Tongue (tissue), 2 donors: ENCODE results near the gene PITRM1. TPM values are rescaled to one million over a fixed set of nuclear protein-coding genes. Genes with fewer than 3 reads are reported as not detected.

Source experiments
- DNase-seq: peaks from one replicate; pipeline ENCODE4 v3.0.0-alpha.2; 2015
- total RNA-seq: library from RNA; depleted of rRNA; stranded (reverse); fragments of >200 nt; gene quantifications from one replicate; pipeline ENCODE4 v1.2.3, GENCODE V29; 2014

The PITRM1 gene
- total RNA-seq, 1 donor from 2014 or later = 78.2 TPM

DNA sequence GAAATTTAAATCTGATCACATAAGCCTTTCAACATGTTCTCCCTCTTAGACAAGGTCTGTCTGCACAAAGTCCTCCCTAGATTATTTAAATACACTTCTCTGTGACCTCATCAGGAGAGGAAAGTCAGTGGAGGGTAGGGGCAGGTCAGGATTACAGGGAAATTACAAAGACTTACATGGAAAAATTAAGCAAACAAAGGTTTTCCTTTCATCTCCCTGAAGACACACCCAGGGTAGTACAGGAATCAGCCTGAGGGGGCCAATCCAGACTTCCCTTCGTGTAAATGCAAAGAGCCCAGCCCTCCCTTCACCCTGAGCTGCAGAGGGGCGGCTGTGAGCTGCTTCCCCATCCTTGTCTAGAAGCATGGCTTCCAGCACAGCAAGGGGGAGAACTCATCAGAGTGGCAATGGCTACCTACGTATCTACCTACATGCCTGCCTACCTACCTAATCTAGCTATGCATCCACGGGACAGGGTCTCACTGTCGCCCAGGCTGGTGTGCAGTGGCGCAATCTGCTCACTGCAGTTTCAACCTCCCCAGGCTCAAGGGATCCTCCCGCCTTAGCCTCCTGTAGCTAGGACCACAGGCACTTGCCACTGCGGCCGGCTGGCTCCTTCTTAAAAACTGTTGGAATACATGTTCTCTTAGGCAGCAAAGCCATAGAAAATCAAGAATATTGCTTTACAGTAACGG is 33.2 kb downstream of the PITRM1 start:
- DNase-seq = no peak

DNA sequence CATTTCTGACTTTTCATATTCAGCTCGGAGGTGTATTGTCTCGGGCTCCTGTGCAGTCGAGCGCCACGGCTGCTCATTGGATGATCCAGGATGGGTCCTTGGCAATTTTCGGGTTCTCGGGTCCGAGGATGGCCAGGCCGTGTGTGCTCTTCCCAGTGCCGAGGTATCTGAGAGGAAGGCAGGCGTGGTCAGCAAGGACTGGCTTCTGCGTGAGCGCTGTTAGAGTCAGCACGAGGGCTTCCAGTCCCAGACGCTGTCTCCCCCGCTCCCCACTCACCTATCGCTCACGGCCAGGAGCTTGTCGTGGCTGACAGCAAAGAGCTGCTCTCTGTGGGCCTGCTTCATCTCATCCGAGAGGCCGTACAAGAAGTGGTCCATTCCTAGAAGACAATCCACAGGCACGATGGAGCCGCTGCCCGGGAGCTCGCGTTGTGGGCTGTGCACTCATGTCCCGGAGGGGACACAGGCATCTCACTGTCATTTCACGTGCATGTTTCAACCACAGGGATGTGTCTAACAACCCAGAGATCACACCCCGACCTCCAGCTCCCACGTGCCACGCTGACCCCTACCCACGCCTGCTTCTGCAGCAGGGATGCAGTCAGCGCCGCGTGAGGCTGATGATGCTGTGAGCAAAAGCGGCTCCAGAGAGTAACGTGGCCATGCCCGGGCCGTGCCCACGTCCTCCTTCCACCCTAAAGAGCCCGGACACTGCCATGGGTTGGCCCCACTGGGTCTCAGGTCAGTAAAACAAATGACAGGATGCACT is 34.4 kb downstream of the PITRM1 start:
- no peak for DNase-seq

DNA sequence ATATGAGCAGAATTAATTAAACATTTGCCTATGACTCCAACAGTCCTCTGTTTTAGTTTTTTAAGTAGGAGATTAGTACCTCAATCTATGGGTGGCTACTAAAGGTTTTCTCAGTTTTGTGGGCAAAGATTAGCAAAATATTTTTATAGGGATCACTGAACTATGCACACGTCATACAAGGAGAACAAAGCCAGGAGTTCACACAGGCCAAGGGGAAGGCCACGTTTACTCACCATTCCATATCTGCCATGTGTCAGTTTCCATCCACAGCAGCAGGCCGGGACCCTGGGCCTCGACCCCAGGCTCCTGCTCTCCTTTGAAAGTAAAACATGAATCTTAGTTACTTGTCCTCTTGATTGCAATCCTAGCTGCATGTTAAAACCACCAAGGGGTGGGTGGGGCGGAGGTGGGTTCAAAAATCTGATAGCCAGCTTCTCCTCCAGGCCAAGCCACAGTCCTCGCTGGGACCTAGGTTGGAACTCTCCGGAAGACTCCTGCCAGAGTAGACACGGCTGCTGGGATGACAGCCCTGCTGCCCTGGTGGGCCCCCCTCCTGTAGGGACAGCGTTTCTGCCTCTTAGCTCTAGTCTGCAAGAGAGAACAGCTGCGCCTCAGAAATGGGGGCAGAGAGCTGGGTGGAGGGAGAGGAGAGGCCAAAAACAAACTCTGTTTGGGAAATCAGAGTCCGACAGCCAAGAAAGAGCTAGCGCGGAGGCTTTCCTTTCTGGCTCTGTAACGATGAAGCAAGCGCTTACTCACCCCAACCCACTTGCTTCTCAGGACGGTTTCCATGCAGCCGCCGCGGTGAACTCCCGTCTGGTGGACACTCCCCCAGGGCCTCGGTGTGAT is 35.6 kb downstream of the PITRM1 start:
- DNase-seq = peak; percentile 95

DNA sequence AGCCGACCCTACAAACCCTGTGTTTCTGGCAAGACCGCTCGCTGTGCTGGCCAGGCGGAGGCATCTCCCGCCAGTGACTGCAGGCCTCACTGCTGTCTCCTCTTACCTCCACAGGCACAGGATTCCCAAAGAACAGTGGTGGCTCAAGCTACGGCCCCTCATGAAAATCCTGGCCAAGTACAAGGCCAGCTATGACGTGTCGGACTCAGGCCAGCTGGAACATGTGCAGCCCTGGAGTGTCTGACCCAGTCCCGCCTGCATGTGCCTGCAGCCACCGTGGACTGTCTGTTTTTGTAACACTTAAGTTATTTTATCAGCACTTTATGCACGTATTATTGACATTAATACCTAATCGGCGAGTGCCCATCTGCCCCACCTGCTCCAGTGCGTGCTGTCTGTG is 36.2 kb downstream of the PITRM1 start:
- peak; percentile 76 for DNase-seq

DNA sequence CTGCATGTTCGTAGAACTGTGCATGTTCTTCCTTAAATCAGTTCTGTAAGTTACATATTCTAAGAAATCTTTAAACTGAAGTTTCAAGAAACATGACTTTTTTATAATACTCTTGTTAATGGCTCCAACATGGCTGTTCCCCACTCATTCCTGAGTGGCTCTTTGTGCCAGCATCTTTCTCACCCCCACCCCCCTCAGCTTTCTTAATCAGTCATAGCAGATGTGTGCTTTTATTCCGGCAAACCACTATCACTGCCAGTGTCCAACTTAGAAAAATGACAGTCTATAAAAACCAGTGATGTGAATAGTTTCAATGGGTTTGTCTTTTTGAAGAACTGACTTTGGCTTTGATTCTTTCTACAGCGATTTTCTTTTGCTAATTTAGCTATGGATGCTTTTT is 37.6 kb downstream of the PITRM1 start:
- DNase-seq = no peak

DNA sequence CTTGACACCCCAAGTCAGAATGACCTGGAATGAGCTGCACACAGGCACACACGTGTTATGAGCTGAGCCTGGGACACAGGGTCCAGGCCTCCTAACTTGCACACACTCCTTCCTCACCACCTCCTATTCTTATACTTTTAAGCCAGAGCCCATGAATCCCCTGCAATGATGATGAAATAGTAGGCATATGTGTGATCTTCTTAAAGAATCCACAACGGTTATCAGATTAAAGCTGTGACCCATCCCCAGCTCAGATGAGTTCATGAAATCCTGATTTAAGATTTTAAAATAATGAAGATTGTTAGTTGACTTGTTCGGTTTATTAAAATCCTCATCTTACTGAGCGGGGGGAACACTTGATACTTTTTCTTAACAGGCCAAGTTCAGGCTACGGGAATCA is 38.6 kb downstream of the PITRM1 start:
- no peak for DNase-seq

DNA sequence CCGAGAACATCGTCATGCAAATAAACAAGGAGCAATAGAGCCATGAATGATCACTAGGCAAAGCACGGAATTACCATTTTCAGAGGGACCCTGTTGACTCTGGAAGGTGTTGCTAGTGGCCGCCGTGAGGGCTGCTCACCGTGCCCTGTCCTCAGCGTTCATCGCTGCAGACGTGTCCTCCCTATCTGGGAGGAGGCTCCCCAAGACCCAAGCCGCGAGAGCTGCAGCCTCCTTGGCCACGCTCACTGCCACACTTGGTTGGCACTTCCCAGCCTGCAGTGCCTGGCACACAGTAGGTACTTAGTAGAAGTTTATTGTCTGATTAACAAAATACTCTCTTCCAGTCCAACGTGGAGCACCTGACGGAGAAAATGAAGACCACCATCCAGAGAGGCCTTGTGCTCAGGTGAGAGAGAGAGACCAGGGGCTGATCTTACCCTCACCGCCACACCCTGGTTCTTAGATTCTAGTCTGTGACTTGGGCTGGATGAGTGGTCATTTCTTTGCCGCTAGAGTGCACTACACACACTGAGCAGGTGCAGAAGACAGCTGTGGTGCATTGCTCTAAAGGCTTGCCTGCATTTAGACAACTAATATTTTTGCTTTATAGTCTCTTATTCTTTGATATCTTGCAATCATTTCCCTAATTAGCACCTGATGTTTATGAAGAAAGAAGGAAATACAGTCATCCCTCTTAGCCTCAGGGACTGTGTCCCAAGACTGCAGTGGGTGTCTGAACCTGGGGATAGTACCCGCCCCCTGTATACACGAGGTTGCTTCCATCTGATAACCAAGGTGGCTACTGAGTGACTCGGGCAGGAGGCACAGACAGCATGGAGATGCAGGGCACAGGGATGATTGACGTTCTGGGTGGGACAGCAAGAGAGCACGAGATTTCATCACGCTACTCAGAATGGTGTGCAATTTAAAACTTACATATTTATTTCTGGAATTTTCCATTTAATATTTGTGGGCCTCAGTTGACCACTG is 40.3 kb downstream of the PITRM1 start:
- peak; percentile 24 for DNase-seq

DNA sequence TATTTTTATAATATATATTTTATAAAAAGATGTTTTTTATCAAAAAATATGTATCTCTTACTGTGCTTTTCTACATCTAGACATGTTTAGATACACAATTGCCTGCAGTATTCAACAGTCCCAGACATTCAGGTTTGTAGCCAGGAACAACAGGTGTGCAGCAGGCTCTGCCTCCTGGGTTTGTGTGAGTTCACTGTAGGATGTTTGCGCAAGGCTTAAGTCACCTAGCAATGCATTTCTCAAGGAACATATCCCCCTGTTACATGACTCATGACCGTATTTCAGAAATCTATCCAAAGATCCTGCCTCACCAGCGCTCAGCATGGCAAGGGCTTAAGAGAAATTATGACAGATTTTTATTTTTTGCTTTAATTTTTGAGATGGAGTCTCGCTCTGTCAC is 41.5 kb downstream of the PITRM1 start:
- DNase-seq = peak; percentile 77

DNA sequence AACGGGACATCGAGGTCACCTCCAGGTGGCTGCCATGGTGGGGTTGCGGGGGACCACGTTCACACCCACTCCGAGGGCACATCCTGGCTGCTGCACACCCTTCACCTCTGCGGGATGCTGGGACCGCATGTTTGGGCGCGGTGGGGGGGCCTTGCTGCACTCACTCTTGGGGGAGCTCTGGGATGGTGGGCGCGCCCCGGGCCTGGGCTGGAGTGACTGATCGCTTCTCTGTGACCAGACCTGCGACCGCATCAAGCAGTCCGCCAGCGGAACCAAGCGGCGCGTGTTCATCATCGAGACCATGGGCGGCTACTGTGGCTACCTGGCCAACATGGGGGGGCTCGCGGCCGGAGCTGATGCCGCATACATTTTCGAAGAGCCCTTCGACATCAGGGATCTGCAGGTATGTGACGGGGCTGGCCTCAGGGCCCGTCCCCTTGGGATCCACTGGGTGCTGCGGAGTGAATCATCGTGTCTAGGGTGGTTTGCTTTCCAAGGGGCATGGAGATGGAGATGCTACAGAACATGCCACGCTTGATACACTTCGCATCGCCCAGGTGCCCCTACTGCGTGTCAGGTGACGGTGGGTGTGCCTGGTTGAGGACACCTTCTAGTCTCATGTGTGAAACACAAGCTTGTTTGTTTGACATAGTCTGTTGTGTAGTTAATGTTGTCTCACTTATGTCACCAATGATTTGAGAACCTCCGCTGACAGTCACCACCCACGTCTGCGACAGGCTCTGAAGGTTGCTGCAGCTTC is 42.8 kb downstream of the PITRM1 start:
- no peak for DNase-seq

DNA sequence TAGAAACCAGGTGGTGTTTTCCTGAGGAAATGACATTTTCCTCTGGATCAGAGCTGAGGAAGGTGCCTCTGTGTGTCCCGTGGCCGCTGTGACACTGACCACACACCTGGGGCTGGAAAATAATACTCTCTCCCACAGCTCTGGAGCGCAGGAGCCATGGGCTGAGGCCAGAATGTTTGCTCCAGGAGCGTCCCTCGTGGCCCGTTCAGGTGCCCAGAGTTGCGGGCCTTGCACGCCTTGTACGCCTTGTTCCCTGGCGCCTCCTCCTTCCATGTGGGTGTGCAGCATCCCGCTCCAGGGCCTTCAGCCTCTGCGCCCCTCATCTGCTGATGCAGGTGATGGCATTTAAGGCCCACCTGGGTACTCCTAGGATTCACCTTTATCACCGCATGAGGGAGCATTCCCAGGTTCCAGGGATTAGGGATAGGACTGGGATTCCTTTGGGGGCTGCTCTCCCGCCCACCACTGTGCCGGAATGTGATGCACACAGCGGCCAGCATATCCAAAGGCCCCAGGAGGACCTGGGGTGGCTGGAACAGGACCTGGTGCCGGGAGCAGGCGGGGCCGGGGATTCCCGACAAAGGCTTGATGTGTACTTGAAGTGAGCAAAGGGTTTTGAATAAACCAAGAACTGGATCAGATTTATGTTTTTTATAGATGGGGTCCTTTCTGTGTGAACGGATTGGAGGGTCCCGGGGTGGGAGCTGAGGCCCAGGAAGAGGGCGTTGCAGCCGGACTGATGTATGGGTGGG is 44.0 kb downstream of the PITRM1 start:
- no peak for DNase-seq

DNA sequence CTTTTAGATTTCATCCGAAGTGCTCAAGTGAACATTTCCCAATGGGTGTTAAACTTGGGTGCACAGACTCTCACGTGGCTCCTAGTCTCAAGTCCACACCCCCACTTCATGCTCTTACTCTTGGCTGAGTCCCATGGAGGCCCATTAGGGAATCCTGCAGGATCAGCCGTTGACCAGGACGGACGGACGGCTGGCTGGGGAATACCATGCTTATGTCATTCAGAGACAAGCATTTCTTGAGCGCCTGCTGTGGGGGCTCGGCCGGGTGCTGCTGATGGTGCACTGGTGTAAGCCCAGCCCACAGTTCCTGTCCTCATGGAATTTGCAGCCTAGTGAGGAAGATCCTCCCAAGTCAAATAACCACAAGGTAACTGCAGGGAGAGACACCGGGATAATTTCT is 44.7 kb downstream of the PITRM1 start:
- DNase-seq = peak; percentile 27

DNA sequence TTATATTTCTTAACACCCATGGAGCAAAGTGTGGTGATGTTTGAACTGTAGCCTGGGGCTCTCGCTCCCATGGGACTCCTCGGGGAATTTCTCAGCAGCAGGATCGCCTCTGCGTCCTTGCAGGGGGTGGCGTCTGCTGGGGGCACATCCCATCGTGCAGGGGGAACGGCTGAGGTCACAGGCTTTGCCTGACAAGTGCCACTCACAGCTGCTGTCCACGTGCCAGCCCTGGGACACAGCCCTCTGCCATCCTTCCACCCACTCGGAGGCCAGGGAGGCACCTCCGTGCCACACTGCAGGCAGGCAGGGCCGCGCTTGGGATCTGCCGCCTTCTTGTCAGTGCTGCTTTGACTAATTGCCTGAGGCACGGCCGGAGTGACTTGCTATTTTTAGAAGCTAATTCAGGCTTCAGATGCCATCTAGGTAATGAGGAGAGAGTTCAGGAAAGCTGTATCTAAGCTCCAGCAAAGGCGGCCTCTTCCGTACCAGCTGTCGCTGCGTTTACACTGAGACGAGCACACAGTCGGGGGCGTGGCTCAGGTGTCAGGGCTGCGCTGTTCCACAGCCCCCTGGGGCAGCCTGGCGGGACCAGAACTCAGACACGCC is 45.7 kb downstream of the PITRM1 start:
- peak; percentile 81 for DNase-seq

DNA sequence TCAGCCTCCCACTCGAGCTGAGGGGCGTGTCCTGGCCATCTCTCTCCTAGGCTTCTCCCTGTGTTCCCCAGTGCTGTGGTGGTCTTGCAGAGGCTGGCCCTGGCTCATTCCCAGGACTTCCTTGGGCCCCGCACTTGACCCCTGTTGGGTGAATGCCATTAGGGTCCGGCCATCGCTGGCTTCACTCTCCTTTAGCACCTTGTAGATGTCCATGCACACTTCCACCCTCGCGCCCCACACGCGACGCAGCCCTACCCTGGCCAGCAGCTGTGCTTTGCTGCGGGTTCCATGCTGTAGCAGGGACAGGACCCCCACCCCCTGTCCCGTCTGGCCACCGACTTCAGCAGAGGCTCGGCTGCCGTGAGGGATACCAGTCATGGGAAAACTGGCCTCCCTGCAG is 46.3 kb downstream of the PITRM1 start:
- no peak for DNase-seq

DNA sequence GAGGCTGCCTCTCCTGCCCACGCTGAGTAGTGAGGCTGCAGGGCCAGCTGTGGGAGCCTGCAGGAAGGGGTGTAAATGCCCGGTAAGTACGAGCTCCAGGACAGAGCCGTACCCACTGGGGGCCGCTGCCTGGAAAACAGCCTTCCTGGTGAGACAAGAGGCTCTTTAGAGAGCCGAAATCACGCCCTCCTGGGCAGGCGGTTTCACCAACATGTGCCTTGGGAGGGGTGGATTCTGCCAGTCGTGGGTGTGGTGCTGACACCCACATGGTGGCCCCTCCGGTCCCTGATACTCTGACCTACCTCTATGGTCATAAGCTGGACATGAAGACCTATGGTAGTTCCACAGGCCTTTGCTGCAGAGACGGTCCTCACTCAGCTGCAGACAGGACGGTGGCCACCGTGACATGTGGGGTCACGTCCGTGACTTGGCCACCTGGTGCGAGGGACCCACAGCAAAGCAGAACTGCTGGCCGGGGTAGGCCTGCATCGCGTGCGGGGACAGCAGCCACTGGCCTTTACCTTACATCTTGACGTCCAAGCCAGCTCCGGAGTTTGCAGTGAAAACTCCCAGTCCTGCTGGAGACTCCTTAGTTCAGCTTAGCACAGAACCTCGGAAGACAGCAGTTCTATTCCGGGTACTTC is 46.9 kb downstream of the PITRM1 start:
- DNase-seq = no peak

DNA sequence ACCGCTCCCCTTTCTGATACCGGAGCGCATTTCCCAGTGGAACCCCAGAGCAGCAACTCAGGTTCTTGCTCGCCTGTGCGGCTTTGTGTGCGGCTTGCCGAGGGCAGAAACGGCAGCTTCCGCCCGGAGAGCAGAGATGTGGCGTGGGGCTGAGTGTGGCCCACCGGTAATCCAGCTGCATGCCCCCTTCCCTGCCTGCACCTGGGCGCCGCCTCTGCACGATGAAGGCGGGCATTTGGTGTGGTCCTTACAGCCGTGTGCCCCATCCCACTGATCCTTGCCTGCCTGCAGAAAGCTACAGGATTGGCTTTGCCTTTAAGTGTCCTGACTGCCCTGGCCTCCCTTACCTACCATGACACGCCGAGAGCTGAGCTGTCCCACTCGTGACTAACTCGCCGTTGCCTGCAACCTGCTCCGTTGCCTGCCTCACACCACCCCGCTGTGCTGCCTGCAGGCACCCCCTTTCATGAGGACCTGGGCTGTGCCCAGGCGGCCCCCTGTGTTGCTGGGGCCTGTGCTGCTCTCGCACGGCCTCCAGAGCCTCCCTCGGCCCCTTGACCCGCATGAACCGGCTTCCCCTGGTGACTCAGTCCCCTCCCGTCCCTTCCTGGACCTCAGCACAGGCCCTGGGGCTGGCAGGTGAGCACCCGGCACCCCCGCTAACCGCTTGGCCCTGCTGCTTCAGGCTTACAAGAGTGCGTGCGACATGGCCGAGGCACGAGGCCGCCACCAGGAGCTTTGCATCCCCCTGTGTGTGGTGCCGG is 48.0 kb downstream of the PITRM1 start:
- no peak for DNase-seq

DNA sequence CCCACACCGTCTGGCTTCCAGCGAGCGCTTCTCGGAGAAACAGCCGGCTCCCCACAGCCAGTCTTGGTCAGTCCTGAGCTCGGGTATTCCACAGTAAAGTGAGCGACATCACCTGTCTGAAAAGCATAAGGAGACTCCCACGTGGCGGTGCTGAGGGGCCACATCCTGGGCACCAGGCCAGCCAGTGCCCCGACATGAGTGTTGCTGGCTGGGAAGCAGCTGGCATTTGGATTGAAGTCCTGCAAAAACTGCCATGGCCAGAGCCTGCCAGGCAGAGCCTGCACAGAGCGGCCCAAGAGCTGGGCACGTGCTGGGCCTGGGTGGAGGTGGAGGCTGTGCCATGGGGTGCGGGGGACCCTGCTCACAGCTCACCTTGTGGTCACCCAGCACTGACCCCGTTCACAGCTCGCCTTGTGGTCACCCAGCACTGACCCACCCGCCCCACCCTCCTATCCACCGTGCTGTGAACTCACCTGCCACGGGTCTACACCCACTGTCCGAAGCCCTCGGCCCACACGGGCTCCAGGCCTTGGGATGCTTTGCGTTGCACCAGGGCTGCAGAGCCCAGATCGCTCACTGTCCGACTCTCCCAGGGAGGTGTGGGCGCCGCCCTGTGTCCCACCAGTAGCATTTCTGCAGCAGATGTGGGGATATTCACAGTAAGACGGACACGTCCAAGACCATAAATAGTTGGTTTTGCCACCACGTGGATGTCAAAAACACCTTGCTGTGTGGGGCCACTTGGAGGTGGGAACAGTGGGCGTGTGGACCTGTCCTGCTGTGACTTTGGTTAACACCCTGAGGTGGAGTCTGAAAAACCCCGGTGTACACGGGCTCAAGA is 48.8 kb downstream of the PITRM1 start:
- DNase-seq = peak; percentile 41

DNA sequence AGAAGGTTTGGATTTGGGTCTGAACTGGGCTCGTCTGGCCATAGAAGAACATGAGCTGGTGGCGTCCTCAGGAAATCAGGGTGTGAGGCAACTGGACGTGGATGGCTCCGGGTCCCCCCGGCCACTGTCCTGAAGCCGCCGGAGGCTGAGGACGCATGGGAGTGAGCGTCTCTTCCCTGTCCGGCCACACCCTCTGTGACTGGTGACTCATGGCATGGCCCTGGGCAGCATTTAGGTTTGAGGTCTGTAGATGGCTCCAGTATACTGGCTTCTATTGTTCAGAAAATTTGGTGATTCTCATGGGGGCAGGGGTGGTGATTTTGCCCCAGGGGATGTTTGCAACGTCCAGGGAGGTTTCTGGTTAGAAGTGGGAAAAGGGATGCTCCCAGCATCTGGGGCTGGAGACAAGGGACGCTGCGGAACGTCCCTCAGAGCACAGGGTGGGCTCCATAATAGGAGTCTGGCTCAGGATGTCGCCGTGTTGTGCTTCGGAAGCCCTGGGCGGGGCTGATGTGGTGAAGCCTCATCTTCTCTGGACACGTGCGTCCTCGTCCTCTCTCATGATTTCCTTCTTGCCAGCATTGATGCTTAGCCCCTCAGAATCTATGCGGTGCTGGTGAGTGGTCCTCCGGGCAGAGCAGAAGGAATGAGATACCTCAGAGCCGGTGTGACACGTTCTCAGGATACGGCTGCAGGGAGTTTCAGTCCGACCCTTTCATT is 49.9 kb downstream of the PITRM1 start:
- DNase-seq = no peak
